HepG2 (cell line): ENCODE results near the gene TNNT1. TPM values are rescaled to one million over a fixed set of nuclear protein-coding genes. Genes with fewer than 3 reads are reported as not detected.

ENCODE experiments used
- ATAD3A ChIP-seq: sonication (generic); formaldehyde crosslinking; IDR thresholded peaks from 2 replicates; pipeline ENCODE4 v1.4.0; 2020; ENCODE audit warnings: missing genetic modification reagents
- FOXO1 ChIP-seq: sonication (generic); formaldehyde crosslinking; IDR thresholded peaks from 2 replicates; pipeline ENCODE4 v1.4.0; 2020; ENCODE audit warnings: missing genetic modification reagents
- HES4 ChIP-seq: sonication (generic); formaldehyde crosslinking; IDR thresholded peaks from 2 replicates; pipeline ENCODE4 v1.9.0; 2021; ENCODE audit warnings: mild to moderate bottlenecking, missing genetic modification reagents, borderline replicate concordance
- HMG20A ChIP-seq: IDR thresholded peaks from 2 replicates; pipeline ENCODE4 v1.6.1; 2016; ENCODE audit warnings: borderline replicate concordance
- KLF6 ChIP-seq: IDR thresholded peaks from 2 replicates; pipeline ENCODE4 v1.8.0; 2016; ENCODE audit warnings: missing biosample characterization, missing genetic modification reagents
- PLRG1 ChIP-seq: fragments of 450-650 bp; conservative IDR thresholded peaks from 2 replicates; pipeline ENCODE4 v1.6.1; 2016
- SRY ChIP-seq: sonication (generic); formaldehyde crosslinking; IDR thresholded peaks from 2 replicates; pipeline ENCODE4 v1.8.0; 2022; ENCODE audit warnings: mild to moderate bottlenecking, missing genetic modification reagents
- TGIF2 ChIP-seq: IDR thresholded peaks from 2 replicates; pipeline ENCODE4 v1.6.1; 2016; ENCODE audit warnings: control low read depth, missing compliant biosample characterization
- ZFP36L2 ChIP-seq: sonication (generic); formaldehyde crosslinking; IDR thresholded peaks from 2 replicates; pipeline ENCODE4 v1.4.0; 2020; ENCODE audit warnings: missing genetic modification reagents
- ZFY ChIP-seq: sonication (generic); formaldehyde crosslinking; IDR thresholded peaks from 2 replicates; pipeline ENCODE4 v1.4.0; 2020; ENCODE audit warnings: missing genetic modification reagents
- ZNF567 ChIP-seq: sonication (generic); formaldehyde crosslinking; IDR thresholded peaks from 2 replicates; pipeline ENCODE4 v1.8.1; 2023; ENCODE audit warnings: mild to moderate bottlenecking, missing genetic modification reagents, borderline replicate concordance
- polyA plus RNA-seq, 8 experiments: library from polyadenylated mRNA; depleted of rRNA in 3 of 8; stranded (reverse) in 7 of 8; unstranded in 1 of 8; fragments of >200 nt; fragmentation: Illumina TruSeq in 4 of 8; extraction: Trizol in 4 of 8; gene quantifications; 2 replicates each; pipeline versions ENCODE4 v1.2.1 to v1.2.3, GENCODE V29; 2011 to 2016; ENCODE audit warnings: low read depth in 4 of 8, missing spikeins in 1 of 8, mixed read lengths in 1 of 8; ENCODE audit not compliant: insufficient read depth in 1 of 8
- total RNA-seq, 5 experiments: library from RNA; depleted of rRNA; stranded (reverse); fragments of >200 nt; fragmentation: Illumina TruSeq; extraction: Trizol; gene quantifications; 2 replicates each; pipeline ENCODE4 v1.2.3, GENCODE V29; 2016; ENCODE audit warnings: low read depth in 1 of 5
- TF ChIP-seq, protein P1 (sequence below): sonication (generic); formaldehyde crosslinking; IDR thresholded peaks from 2 replicates; pipeline ENCODE4; 2020; ENCODE audit warnings: missing genetic modification reagents, mild to moderate bottlenecking, borderline replicate concordance
- TF ChIP-seq, protein P2 (sequence below): sonication (generic); formaldehyde crosslinking; IDR thresholded peaks from 2 replicates; pipeline ENCODE4 v1.5.1; 2020; ENCODE audit warnings: mild to moderate bottlenecking, missing genetic modification reagents, moderate library complexity
- TF ChIP-seq, protein P3 (sequence below): sonication (generic); formaldehyde crosslinking; conservative IDR thresholded peaks from 2 replicates; pipeline ENCODE4 v1.8.0; 2022; ENCODE audit warnings: mild to moderate bottlenecking, moderate library complexity, missing genetic modification reagents
- TF ChIP-seq, protein P4 (sequence below): IDR thresholded peaks from 2 replicates; pipeline ENCODE4 v1.6.1; 2012; ENCODE audit warnings: low read depth, low read length, improper control_type of control experiment
- TF ChIP-seq, protein P5 (sequence below): sonication (generic); formaldehyde crosslinking; IDR thresholded peaks from 2 replicates; pipeline ENCODE4 v1.5.0; 2020; ENCODE audit warnings: missing genetic modification reagents, mild to moderate bottlenecking, borderline replicate concordance

TNNT1 gene
- total and polyA plus RNA-seq, 2 of the 13 experiments (the other 11 are each of a cell fraction or from before 2014, with no cell fraction given), result 1.3 to 2.4 TPM

DNA sequence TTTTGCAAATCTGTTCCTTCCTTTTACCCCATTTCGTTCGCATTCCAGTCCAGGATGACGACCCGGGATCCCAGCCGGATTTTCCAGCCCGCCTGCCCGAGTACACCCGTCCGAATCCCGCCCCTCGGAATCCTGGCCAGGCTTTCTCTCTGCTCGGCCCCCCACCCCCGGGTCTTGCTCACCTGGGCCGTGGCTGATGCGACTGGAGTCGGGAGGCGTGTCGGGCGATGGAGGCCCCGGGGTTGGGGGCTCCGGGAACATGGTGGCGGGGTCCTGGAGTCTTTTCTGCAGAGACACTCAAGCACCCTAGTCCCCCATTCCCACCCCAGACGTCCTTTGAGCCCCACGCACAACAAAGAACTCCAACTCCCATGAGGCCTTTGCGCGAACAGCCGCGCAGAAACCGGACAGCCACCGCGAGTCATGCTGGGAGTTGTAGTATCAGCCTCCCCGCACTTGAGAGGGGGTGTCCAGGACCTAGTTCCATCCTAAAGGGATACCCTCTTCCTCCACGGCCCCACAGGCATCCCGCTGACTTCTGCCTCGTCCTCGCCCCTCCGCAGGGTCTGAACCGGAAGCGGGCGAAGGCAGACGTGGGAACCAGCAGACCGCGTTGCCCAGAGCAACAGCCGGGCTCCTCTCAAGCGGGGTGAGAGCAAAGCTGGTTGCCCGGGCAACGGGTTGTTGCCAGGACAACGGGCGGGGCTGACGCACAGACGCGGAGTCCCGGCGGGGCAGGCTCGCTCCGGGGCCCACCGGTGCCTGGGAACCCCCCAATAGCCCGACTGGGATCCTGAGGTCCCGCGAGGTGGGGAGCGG is 30.0 kb upstream of the TNNT1 start (continued):
- TF ChIP-seq, protein P1, sequence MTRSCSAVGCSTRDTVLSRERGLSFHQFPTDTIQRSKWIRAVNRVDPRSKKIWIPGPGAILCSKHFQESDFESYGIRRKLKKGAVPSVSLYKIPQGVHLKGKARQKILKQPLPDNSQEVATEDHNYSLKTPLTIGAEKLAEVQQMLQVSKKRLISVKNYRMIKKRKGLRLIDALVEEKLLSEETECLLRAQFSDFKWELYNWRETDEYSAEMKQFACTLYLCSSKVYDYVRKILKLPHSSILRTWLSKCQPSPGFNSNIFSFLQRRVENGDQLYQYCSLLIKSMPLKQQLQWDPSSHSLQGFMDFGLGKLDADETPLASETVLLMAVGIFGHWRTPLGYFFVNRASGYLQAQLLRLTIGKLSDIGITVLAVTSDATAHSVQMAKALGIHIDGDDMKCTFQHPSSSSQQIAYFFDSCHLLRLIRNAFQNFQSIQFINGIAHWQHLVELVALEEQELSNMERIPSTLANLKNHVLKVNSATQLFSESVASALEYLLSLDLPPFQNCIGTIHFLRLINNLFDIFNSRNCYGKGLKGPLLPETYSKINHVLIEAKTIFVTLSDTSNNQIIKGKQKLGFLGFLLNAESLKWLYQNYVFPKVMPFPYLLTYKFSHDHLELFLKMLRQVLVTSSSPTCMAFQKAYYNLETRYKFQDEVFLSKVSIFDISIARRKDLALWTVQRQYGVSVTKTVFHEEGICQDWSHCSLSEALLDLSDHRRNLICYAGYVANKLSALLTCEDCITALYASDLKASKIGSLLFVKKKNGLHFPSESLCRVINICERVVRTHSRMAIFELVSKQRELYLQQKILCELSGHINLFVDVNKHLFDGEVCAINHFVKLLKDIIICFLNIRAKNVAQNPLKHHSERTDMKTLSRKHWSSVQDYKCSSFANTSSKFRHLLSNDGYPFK (CRISPR knock-in tag), result 0 out of 2 replicates have a peak, but pooled peaks have one; percentile 14
- TF ChIP-seq FOXO1 (0 out of 2 replicates have a peak, but pooled peaks have one; percentile 8), HMG20A (no peak), SRY (0 out of 2 replicates have a peak, but pooled peaks have one; percentile 47), KLF6 (CRISPR knock-in tag) (no peak), ZNF567 (CRISPR knock-in tag) (no peak), ZFP36L2 (no peak), ZFY (CRISPR knock-in tag) (0 out of 2 replicates have a peak, but pooled peaks have one; percentile 33), PLRG1 (no peak), HES4 (CRISPR knock-in tag) (0 out of 2 replicates have a peak, but pooled peaks have one; percentile 8), ATAD3A (CRISPR knock-in tag) (no peak), TGIF2 (CRISPR knock-in tag) (0 out of 2 replicates have a peak, but pooled peaks have one; percentile 27)
- TF ChIP-seq, protein P2, sequence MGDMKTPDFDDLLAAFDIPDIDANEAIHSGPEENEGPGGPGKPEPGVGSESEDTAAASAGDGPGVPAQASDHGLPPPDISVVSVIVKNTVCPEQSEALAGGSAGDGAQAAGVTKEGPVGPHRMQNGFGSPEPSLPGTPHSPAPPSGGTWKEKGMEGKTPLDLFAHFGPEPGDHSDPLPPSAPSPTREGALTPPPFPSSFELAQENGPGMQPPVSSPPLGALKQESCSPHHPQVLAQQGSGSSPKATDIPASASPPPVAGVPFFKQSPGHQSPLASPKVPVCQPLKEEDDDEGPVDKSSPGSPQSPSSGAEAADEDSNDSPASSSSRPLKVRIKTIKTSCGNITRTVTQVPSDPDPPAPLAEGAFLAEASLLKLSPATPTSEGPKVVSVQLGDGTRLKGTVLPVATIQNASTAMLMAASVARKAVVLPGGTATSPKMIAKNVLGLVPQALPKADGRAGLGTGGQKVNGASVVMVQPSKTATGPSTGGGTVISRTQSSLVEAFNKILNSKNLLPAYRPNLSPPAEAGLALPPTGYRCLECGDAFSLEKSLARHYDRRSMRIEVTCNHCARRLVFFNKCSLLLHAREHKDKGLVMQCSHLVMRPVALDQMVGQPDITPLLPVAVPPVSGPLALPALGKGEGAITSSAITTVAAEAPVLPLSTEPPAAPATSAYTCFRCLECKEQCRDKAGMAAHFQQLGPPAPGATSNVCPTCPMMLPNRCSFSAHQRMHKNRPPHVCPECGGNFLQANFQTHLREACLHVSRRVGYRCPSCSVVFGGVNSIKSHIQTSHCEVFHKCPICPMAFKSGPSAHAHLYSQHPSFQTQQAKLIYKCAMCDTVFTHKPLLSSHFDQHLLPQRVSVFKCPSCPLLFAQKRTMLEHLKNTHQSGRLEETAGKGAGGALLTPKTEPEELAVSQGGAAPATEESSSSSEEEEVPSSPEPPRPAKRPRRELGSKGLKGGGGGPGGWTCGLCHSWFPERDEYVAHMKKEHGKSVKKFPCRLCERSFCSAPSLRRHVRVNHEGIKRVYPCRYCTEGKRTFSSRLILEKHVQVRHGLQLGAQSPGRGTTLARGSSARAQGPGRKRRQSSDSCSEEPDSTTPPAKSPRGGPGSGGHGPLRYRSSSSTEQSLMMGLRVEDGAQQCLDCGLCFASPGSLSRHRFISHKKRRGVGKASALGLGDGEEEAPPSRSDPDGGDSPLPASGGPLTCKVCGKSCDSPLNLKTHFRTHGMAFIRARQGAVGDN, result peak; percentile 43
- TF ChIP-seq, protein P3, sequence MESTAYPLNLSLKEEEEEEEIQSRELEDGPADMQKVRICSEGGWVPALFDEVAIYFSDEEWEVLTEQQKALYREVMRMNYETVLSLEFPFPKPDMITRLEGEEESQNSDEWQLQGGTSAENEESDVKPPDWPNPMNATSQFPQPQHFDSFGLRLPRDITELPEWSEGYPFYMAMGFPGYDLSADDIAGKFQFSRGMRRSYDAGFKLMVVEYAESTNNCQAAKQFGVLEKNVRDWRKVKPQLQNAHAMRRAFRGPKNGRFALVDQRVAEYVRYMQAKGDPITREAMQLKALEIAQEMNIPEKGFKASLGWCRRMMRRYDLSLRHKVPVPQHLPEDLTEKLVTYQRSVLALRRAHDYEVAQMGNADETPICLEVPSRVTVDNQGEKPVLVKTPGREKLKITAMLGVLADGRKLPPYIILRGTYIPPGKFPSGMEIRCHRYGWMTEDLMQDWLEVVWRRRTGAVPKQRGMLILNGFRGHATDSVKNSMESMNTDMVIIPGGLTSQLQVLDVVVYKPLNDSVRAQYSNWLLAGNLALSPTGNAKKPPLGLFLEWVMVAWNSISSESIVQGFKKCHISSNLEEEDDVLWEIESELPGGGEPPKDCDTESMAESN, result 0 out of 2 replicates have a peak, but pooled peaks have one; percentile 20
- TF ChIP-seq, protein P4, sequence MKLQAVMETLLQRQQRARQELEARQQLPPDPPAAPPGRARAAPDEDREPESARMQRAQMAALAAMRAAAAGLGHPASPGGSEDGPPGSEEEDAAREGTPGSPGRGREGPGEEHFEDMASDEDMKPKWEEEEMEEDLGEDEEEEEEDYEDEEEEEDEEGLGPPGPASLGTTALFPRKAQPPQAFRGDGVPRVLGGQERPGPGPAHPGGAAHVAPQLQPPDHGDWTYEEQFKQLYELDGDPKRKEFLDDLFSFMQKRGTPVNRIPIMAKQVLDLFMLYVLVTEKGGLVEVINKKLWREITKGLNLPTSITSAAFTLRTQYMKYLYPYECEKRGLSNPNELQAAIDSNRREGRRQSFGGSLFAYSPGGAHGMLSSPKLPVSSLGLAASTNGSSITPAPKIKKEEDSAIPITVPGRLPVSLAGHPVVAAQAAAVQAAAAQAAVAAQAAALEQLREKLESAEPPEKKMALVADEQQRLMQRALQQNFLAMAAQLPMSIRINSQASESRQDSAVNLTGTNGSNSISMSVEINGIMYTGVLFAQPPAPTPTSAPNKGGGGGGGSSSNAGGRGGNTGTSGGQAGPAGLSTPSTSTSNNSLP, result no peak
- TF ChIP-seq, protein P5, sequence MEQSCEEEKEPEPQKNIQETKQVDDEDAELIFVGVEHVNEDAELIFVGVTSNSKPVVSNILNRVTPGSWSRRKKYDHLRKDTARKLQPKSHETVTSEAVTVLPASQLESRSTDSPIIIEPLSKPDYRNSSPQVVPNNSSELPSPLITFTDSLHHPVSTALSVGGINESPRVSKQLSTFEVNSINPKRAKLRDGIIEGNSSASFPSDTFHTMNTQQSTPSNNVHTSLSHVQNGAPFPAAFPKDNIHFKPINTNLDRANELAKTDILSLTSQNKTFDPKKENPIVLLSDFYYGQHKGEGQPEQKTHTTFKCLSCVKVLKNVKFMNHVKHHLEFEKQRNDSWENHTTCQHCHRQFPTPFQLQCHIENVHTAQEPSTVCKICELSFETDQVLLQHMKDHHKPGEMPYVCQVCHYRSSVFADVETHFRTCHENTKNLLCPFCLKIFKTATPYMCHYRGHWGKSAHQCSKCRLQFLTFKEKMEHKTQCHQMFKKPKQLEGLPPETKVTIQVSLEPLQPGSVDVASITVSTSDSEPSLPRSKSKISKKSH (CRISPR knock-in tag), result peak; percentile 33; the same call in 1 of the 2 replicates
